Natural killer cell (primary cell): Measurements from ENCODE around the gene CEP55. TPM values are rescaled to one million over a fixed set of nuclear protein-coding genes. Genes with fewer than 3 reads are reported as not detected.

ENCODE experiments used
- ATAC-seq, 3 donors: fragments of 150-1000 bp in 2 of 3; fragments of 200-7000 bp in 1 of 3; cut with Tn5 transposase; 1 replicate in 1 of 3; 2 replicates in 2 of 3; pipeline ENCODE4 v1.10.0; 2021; ENCODE audit warnings: mild to moderate bottlenecking in 2 of 3, moderate library complexity in 2 of 3
- DNase-seq, 2 donors: peaks; one replicate each; pipeline versions ENCODE4 v3.0.0 to v3.0.0-alpha.2; 2013 to 2021; ENCODE audit warnings: mixed read lengths in 1 of 2
- H3K27ac ChIP-seq: one replicate; pipeline ENCODE4 v1.5.1; 2013; ENCODE audit warnings: mild to moderate bottlenecking, low read length
- H3K27me3 ChIP-seq: one replicate; pipeline ENCODE4 v1.6.1; 2013; ENCODE audit warnings: low read length; ENCODE audit not compliant: control insufficient read depth, insufficient read depth
- H3K36me3 ChIP-seq: one replicate; pipeline ENCODE4 v1.6.1; 2013; ENCODE audit warnings: low read length; ENCODE audit not compliant: control insufficient read depth, insufficient read depth
- H3K4me1 ChIP-seq: one replicate; pipeline ENCODE4 v1.6.1; 2013; ENCODE audit warnings: low read length; ENCODE audit not compliant: control insufficient read depth, insufficient read depth
- H3K4me3 ChIP-seq: one replicate; pipeline ENCODE4 v1.5.1; 2013; ENCODE audit warnings: low read length
- H3K9me3 ChIP-seq: one replicate; pipeline ENCODE4 v1.6.1; 2013; ENCODE audit warnings: low read length; ENCODE audit not compliant: control insufficient read depth, insufficient read depth
- H3K27ac Mint-ChIP-seq, 2 donors: one replicate each; pipeline ENCODE4 v1.8.0; 2022; ENCODE audit warnings: mild to moderate bottlenecking in 2 of 2, mixed read lengths in 2 of 2, moderate library complexity in 1 of 2
- H3K27me3 Mint-ChIP-seq, 2 donors: one replicate each; pipeline ENCODE4 v1.8.0; 2022; ENCODE audit warnings: low read depth in 2 of 2, mixed read lengths in 2 of 2
- H3K36me3 Mint-ChIP-seq: one replicate; pipeline ENCODE4 v1.8.0; 2022; ENCODE audit warnings: mixed read lengths
- H3K4me1 Mint-ChIP-seq, 2 donors: one replicate each; pipeline ENCODE4 v1.8.0; 2022; ENCODE audit warnings: mixed read lengths in 2 of 2
- H3K4me3 Mint-ChIP-seq: one replicate; pipeline ENCODE4 v1.8.0; 2022; ENCODE audit warnings: mild to moderate bottlenecking, moderate library complexity, mixed read lengths
- H3K9me3 Mint-ChIP-seq, 2 donors: one replicate each; pipeline ENCODE4 v1.8.0; 2022; ENCODE audit warnings: mixed read lengths in 2 of 2
- CTCF ChIP-seq: fragments of 200-600 bp; IDR thresholded peaks from one replicate; pipeline ENCODE4 v1.8.0; 2022; ENCODE audit warnings: antibody characterized with exemption
- WGBS: methylation state at CpG from one replicate; pipeline ENCODE4 v1.1.7; 2013; ENCODE audit warnings: missing lambda C conversion rate; ENCODE audit not compliant: insufficient coverage; 5-methylcytosine and 5-hydroxymethylcytosine counted together
- intact Hi-C: fragments of 100-400 bp; cut with micrococcal nuclease; formaldehyde crosslinking; loops from one replicate; pipeline ENCODE4 v1.14.2; 2022
- total RNA-seq, 4 donors: library from RNA; stranded (reverse); fragments of 120-200 nt in 1 of 4; gene quantifications; one replicate each; pipeline versions ENCODE4 v1.2.3 to v1.2.4, GENCODE V29; 2013 to 2022

The CEP55 gene
- total RNA-seq, 3 donors from 2014 or later (not counting 1 experiment from before 2014, with no cell fraction given) = 0.35 to 0.85 (median 0.50) TPM

GRCh38 chr10:93559490-93559889 is 63.1 kb downstream of the CEP55 start:
- no peak for ATAC-seq
- WGBS = 88% methylated on average over 9 of the region's 9 CpGs
- DNase-seq = no peak
- no peak overlapping the region for H3K4me3 Mint-ChIP-seq
- H3K27ac ChIP-seq = no peak overlapping the region
- no peaks in the 10 kb centered on the region for H3K4me1 ChIP-seq
- H3K9me3 ChIP-seq = no peaks in the 10 kb centered on the region
- H3K9me3 Mint-ChIP-seq = no peaks in the 10 kb centered on the region
- H3K36me3 ChIP-seq = no peaks in the 10 kb centered on the region
- H3K4me1 Mint-ChIP-seq = peaks cover 0 to 8% of the 10 kb centered on the region in 2 donors
- intact Hi-C loops = no loop called here
- no peak overlapping the region for H3K27ac Mint-ChIP-seq
- no peak for TF ChIP-seq CTCF
- peaks cover 13 to 23% of the 10 kb centered on the region in 2 donors for H3K27me3 Mint-ChIP-seq
- no peak overlapping the region for H3K4me3 ChIP-seq
- no peaks in the 10 kb centered on the region for H3K27me3 ChIP-seq
- H3K36me3 Mint-ChIP-seq = no peaks in the 10 kb centered on the region

GRCh38 chr10:93560541-93560940 is 64.1 kb downstream of the CEP55 start:
- Mint-ChIP-seq H3K27me3 (peaks cover 20 to 23% of the 10 kb centered on the region in 2 donors), H3K4me1 (peaks cover 0 to 8% of the 10 kb centered on the region in 2 donors), H3K9me3 (no peaks in the 10 kb centered on the region), H3K4me3 (no peak overlapping the region), H3K27ac (no peak overlapping the region), H3K36me3 (no peaks in the 10 kb centered on the region)
- intact Hi-C loops = no loop called here
- Histone ChIP-seq H3K4me3 (no peak overlapping the region), H3K27me3 (no peaks in the 10 kb centered on the region), H3K4me1 (no peaks in the 10 kb centered on the region), H3K27ac (no peak overlapping the region), H3K36me3 (no peaks in the 10 kb centered on the region), H3K9me3 (no peaks in the 10 kb centered on the region)
- DNase-seq (no peak), ATAC-seq (no peak)
- no peak for TF ChIP-seq CTCF
- WGBS = 54% methylated on average over 6 of the region's 6 CpGs

GRCh38 chr10:93565446-93565845 is 69.0 kb downstream of the CEP55 start:
- intact Hi-C loops = no loop called here
- peaks cover 37 to 41% of the 10 kb centered on the region in 2 donors for H3K27me3 Mint-ChIP-seq
- H3K4me1 Mint-ChIP-seq = peaks cover 0 to 7% of the 10 kb centered on the region in 2 donors

More at GRCh38 chr10:93565446-93565845, 69.0 kb downstream of the CEP55 start:
- ATAC-seq (no peak), DNase-seq (no peak)
- 69% methylated on average over 2 of the region's 3 CpGs for WGBS
- peaks cover 7% of the 10 kb centered on the region for H3K27me3 ChIP-seq
- no peaks in the 10 kb centered on the region for H3K9me3 ChIP-seq
- H3K4me3 ChIP-seq = no peak overlapping the region
- no peaks in the 10 kb centered on the region for H3K36me3 ChIP-seq
- no peak overlapping the region for H3K27ac ChIP-seq
- Mint-ChIP-seq H3K9me3 (no peaks in the 10 kb centered on the region), H3K27ac (no peak overlapping the region), H3K36me3 (no peaks in the 10 kb centered on the region), H3K4me3 (no peak overlapping the region)
- H3K4me1 ChIP-seq = no peaks in the 10 kb centered on the region
- TF ChIP-seq CTCF = no peak
